ENCODE measurements around the gene SNX25. TPM values are rescaled to one million over a fixed set of nuclear protein-coding genes. Genes with fewer than 3 reads are reported as not detected.
A peak's percentile ranks its signal among the peaks of the same experiment; 100 is the strongest.
"Not testable (repeated sequence)": the region's sequence is repeated elsewhere in the genome, so short reads cannot be mapped to it uniquely, and the experiment has no call there.

Gene SNX25
- total and polyA plus RNA-seq, 2 experiments from 2014 or later: 6.9 to 25.0 TPM

- TF ChIP-seq, protein P1, sequence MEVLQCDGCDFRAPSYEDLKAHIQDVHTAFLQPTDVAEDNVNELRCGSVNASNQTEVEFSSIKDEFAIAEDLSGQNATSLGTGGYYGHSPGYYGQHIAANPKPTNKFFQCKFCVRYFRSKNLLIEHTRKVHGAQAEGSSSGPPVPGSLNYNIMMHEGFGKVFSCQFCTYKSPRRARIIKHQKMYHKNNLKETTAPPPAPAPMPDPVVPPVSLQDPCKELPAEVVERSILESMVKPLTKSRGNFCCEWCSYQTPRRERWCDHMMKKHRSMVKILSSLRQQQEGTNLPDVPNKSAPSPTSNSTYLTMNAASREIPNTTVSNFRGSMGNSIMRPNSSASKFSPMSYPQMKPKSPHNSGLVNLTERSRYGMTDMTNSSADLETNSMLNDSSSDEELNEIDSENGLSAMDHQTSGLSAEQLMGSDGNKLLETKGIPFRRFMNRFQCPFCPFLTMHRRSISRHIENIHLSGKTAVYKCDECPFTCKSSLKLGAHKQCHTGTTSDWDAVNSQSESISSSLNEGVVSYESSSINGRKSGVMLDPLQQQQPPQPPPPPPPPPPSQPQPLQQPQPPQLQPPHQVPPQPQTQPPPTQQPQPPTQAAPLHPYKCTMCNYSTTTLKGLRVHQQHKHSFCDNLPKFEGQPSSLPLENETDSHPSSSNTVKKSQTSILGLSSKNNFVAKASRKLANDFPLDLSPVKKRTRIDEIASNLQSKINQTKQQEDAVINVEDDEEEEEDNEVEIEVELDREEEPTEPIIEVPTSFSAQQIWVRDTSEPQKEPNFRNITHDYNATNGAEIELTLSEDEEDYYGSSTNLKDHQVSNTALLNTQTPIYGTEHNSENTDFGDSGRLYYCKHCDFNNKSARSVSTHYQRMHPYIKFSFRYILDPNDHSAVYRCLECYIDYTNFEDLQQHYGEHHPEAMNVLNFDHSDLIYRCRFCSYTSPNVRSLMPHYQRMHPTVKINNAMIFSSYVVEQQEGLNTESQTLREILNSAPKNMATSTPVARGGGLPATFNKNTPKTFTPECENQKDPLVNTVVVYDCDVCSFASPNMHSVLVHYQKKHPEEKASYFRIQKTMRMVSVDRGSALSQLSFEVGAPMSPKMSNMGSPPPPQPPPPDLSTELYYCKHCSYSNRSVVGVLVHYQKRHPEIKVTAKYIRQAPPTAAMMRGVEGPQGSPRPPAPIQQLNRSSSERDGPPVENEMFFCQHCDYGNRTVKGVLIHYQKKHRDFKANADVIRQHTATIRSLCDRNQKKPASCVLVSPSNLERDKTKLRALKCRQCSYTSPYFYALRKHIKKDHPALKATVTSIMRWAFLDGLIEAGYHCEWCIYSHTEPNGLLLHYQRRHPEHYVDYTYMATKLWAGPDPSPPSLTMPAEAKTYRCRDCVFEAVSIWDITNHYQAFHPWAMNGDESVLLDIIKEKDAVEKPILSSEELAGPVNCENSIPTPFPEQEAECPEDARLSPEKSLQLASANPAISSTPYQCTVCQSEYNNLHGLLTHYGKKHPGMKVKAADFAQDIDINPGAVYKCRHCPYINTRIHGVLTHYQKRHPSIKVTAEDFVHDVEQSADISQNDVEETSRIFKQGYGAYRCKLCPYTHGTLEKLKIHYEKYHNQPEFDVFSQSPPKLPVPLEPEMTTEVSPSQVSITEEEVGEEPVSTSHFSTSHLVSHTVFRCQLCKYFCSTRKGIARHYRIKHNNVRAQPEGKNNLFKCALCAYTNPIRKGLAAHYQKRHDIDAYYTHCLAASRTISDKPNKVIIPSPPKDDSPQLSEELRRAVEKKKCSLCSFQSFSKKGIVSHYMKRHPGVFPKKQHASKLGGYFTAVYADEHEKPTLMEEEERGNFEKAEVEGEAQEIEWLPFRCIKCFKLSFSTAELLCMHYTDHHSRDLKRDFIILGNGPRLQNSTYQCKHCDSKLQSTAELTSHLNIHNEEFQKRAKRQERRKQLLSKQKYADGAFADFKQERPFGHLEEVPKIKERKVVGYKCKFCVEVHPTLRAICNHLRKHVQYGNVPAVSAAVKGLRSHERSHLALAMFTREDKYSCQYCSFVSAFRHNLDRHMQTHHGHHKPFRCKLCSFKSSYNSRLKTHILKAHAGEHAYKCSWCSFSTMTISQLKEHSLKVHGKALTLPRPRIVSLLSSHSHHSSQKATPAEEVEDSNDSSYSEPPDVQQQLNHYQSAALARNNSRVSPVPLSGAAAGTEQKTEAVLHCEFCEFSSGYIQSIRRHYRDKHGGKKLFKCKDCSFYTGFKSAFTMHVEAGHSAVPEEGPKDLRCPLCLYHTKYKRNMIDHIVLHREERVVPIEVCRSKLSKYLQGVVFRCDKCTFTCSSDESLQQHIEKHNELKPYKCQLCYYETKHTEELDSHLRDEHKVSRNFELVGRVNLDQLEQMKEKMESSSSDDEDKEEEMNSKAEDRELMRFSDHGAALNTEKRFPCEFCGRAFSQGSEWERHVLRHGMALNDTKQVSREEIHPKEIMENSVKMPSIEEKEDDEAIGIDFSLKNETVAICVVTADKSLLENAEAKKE (CRISPR knock-in tag; IDR thresholded peaks at IDR 0.05): no peak
- TF ChIP-seq CREB1 (CRISPR knock-in tag; IDR thresholded peaks at IDR 0.05; ENCODE audit: low read depth) (no peak), STAT1 (IDR thresholded peaks at IDR 0.05; ENCODE audit: unreplicated experiment) (no peak)
Observed at GRCh38 chr4:185312699-185313098, 103.3 kb downstream of the SNX25 start (continued).

- not testable (repeated sequence) for H3K36me3 ChIP-seq (ENCODE audit: insufficient read depth); H2AFZ ChIP-seq; ATAC-seq; H3K4me3 ChIP-seq; H3K4me1 ChIP-seq (ENCODE audit: insufficient read depth); H3K9me2 ChIP-seq (ENCODE audit: insufficient read depth); DNase-seq (ENCODE audit: low spot score); H3K79me2 ChIP-seq (replicated peaks; ENCODE audit: insufficient read depth); H3K27me3 ChIP-seq (ENCODE audit: insufficient read depth); H3K4me2 ChIP-seq; H3K4me3 Mint-ChIP-seq; H4K20me1 ChIP-seq (replicated peaks; ENCODE audit: insufficient read depth); H3K27me3 Mint-ChIP-seq (ENCODE audit: insufficient read depth, low read depth, poor library complexity); H3F3A ChIP-seq (replicated peaks; ENCODE audit: low read depth)
- peaks cover 19% of the 10 kb centered on the region for H3K9me3 Mint-ChIP-seq
- peak overlapping the region; percentile 79; the same call in 1 of the 2 replicates for H3K27ac Mint-ChIP-seq
- H3K4me1 Mint-ChIP-seq: peaks cover 17% of the 10 kb centered on the region
- H3K27ac ChIP-seq (ENCODE audit: low read depth): peak overlapping the region; percentile 91
- peaks cover 66% of the 10 kb centered on the region for H3K36me3 Mint-ChIP-seq (ENCODE audit: low read depth)
Observed at GRCh38 chr4:185317462-185317861, 108.1 kb downstream of the SNX25 start.

- Histone ChIP-seq H3K9me2 (ENCODE audit: insufficient read depth) (no peaks in the 10 kb centered on the region), H3K4me2 (peak overlapping the region; percentile 25), H3F3A (replicated peaks; ENCODE audit: low read depth) (no peaks in the 10 kb centered on the region), H3K36me3 (ENCODE audit: insufficient read depth) (0 out of 2 replicates have a peak, but pooled peaks cover 4% of the 10 kb centered on the region), H3K27me3 (ENCODE audit: insufficient read depth) (no peaks in the 10 kb centered on the region), H3K4me1 (ENCODE audit: insufficient read depth) (peaks cover 9% of the 10 kb centered on the region), H3K79me2 (replicated peaks; ENCODE audit: insufficient read depth) (no peaks in the 10 kb centered on the region), H4K20me1 (replicated peaks; ENCODE audit: insufficient read depth) (no peaks in the 10 kb centered on the region), H3K4me3 (no peak overlapping the region), H2AFZ (no peak overlapping the region), H3K27ac (ENCODE audit: low read depth) (peak overlapping the region; percentile 91)
- Mint-ChIP-seq H3K4me3 (no peak overlapping the region), H3K4me1 (peaks cover 17% of the 10 kb centered on the region), H3K36me3 (ENCODE audit: low read depth) (peaks cover 70% of the 10 kb centered on the region), H3K27me3 (ENCODE audit: insufficient read depth, low read depth, poor library complexity) (peaks cover 2% of the 10 kb centered on the region), H3K27ac (peak overlapping the region; percentile 79; the same call in 1 of the 2 replicates), H3K9me3 (peaks cover 19% of the 10 kb centered on the region)
- no peak; the same call in 2 of the 3 replicates for ATAC-seq
- DNase-seq (ENCODE audit: low spot score): no peak
- TF ChIP-seq CREB1 (CRISPR knock-in tag; IDR thresholded peaks at IDR 0.05; ENCODE audit: low read depth) (no peak), ZNF114 (CRISPR knock-in tag; IDR thresholded peaks at IDR 0.05) (no peak), ZNF331 (CRISPR knock-in tag; IDR thresholded peaks at IDR 0.05; ENCODE audit: low read depth) (no peak), POLR2AphosphoS5 (IDR thresholded peaks at IDR 0.05; ENCODE audit: low read depth) (no peak), NANOG (IDR thresholded peaks at IDR 0.05; ENCODE audit: borderline replicate concordance) (no peak)
Observed at GRCh38 chr4:185317880-185318279, 108.5 kb downstream of the SNX25 start.

All from GM23338 (cell line).